ENCODE data around the gene LRRK1.

The LRRK1 gene

DNA sequence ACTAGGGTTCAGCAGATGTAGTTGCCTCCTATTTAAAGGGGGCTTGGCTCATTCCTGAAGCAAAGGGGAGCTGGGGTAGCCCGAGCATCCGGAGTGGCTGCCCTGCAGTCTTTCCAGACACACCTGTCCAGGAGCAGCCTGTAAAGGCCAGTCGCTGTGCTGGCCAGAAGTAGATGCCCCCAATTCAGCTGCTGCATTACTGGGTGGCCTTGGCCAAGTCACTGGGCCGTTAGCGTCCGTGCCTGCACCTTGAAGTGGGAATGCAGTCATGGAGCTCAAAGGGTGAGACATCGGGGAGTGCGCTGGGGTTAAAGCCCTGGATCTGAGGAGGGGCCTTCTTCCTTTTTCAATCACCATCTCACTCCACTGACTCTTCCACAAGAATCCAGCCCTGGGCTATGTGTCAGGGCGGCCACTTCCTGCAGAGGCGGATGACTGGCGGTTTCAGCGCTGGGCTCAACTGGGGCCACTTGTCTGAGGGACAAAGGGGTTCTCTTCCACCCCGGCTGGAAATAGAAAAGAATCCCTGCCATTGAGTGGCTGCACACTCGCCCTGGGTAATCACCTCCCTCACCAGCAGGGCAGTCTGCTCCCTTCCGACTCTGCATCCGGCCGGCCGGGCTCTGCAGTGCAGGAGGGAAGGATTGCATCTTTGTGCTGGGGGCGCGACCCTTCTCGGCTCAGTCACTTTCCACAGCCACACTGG lies 27.7 kb upstream of the LRRK1 start:
- peak in 32 of 56 donors; percentile 6 to 63 (median 24) for DNase-seq

DNA sequence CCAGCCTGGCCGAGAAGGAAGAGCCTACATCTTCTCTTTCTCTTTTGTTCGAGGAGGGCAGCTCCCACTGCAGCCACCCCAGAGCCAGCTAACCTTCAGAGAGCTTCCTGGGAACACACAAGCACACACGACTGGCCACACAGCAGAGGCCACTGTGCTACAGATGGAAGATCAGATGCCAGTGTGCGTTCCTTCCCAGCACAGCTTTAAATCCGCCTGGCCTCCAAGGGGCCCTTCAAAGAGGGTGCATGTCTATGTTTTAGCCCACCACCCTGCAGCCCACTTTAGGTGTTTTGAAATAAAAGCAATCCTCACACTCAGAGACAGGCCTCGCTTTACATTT lies 27.2 kb upstream of the LRRK1 start:
- DNase-seq: no peak

DNA sequence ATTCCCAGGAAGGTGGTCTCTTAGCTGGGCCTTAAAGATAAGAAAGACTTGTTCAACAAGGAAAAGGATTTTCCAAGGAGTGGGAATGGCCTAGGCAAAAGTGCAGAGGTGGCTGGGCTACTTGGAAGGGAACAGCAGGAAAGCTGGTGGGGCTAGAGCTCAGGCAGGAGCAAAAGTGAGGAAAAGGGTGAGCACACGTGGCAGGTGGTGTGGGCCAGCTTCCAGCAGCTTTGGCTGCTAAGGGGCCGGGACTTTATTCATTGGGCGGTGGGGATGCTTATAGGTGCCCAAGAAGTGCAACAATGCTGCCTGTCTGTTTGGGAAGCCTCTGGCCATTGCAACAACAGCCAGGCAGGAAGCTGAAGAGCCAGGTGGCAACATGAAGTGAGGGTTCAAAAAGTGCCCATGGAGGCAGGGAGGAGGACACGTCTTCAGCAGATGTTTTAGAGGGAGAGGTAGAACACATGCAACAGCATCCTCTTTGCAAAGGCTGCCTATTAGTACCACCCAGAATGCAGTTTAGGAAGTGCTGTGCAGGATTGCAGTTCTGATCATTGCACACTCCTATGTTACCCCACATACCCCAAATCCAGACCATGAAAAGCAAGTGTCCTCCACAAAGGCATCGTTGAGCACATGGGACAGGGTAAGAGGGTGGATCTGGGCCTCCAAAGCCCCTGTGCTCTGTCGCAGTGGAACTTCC lies 25.7 kb upstream of the LRRK1 start:
- DNase-seq: no peak

DNA sequence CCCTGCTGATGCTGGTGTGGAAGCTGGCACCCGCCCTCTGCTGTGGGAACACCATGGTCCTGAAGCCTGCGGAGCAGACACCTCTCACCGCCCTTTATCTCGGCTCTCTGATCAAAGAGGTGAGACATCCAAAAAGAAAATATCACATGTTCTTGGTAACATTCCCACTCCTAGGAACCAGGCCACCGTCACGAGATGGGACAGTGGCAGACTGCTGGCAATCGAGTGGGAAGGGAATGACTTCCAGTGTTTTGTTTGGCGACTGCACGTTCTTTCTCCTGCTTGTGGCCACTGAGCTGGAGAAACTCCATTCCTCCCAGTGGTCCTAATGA lies 25.2 kb upstream of the LRRK1 start:
- no peak for DNase-seq

DNA sequence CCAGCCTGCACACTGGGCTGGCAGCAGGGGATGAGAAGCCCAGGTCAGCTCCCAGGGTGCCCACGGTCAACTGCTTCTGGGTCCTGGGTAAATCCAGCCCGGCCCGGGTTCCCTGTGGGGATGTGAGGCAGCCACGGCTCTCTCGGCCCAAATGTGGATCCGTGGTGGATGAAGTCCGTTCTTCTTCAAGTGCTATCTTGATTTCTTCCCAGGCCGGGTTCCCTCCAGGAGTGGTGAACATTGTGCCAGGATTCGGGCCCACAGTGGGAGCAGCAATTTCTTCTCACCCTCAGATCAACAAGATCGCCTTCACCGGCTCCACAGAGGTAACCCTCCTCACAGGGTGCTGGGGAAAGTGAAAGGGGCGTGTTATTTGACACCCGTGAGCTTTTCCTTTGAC lies 23.4 kb upstream of the LRRK1 start:
- DNase-seq: no peak

DNA sequence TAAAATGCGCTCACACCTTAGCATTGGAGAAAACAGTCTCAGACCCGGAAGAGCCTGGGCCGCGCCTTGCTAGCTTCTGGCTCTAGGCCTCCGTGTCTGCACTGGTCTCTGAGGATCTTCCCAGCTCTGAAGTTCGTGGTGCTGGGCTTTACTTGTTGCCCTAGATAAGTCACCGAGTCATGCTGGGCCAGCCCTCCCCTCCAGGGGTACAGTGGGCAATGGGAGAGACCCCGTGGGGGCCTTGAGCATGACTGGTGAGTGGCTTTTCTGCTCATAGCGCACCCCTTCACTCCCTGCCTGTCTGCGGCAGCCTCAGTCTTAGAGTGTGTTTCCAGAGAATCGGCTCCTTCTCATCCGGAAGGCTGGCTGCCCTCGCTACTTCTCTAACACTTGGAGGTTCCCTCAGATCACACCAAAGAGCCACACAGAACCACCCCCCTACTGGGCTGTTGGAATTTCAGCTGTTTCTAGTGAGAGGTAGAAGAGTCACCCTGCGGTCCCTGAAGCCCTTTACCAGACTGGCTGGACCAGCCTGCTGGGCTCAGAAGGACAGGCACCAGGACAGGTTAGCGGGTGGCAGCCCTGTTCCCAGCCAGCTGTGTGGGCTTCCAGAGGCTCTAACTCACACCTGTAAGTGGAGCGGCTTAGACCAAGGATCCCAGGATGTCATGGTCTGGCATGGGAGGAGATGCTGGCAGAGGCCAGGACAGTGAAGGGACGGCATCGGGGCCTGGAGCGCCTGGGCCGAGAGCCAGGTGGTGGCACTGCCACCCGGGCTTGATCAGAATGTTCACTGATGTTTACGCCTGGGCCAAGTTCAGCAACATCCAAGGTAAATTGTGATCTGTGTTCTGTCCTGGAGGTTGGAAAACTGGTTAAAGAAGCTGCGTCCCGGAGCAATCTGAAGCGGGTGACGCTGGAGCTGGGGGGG lies 21.7 kb upstream of the LRRK1 start:
- no peak for DNase-seq

DNA sequence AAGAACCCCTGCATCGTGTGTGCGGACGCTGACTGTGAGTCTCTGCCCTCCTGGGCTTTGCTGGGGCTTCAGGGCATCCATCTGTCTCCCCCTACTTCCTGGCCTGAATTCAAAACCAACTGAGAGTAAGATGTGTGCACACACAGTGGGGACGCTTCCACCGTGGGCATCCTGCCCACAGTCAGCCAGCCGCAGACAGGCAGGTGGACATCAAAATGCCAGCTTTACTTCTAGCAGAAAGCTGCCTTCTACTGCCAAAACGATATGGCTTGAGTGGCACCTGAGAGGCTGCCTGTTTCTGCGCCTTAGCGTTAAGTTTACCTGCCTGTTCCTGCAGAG lies 21.0 kb upstream of the LRRK1 start:
- no peak for DNase-seq

DNA sequence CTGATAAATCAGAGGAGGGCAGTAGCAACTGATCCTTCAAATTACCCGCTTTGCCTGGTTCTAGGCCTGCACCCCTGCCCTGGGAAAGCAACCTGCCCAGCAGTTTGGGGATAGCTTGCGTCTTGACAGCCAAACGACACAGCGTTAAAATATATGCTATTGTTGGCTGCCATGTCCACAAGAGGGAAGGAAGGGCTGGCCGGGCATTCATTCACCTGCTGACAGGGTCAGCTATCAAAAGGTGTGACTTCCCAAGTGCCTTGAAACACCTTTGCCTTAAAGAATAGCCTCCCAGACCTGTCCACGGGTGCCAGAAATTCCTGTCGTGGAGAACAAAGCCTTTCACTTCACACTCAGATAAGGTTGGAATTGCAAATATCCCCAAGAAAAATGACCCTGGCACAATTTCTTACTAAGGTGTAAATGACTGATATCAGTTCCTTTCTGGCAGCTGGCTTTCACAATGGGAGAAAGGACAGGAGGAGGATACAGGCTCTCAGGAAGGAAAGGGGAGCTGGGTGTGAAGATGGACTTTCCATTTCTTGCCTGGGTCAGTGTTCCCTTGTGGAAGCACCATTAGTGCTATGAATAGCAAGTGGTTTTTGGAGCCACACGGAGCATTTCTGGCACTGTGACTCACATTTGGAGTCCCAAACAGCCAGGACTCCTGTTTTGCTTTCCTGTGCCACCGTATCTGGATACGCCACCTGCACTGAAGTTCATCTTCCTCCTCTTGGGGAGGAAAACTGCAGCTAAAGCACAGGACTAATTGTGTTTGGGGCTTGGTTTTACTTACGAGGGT lies 20.3 kb upstream of the LRRK1 start:
- no peak for DNase-seq

DNA sequence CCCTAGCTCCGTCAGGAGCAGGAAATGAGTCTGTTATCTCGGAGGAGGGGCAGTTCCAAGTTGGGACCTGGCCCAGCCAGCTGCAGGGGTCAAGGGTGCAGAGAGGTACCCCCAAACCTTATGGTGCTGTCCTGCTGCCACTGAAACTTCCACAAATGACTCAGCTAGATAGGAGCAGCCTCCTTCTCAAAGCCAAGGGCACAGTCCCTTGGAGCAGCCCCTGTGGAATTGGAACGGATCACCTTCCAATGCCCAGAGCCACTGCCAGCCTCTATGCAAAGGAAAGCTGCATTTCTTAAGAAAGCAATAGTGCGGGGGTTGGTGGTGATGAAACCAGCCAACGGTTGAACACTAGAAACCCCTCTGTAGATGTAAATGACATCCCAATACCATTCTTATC lies 19.6 kb upstream of the LRRK1 start:
- no peak for DNase-seq

DNA sequence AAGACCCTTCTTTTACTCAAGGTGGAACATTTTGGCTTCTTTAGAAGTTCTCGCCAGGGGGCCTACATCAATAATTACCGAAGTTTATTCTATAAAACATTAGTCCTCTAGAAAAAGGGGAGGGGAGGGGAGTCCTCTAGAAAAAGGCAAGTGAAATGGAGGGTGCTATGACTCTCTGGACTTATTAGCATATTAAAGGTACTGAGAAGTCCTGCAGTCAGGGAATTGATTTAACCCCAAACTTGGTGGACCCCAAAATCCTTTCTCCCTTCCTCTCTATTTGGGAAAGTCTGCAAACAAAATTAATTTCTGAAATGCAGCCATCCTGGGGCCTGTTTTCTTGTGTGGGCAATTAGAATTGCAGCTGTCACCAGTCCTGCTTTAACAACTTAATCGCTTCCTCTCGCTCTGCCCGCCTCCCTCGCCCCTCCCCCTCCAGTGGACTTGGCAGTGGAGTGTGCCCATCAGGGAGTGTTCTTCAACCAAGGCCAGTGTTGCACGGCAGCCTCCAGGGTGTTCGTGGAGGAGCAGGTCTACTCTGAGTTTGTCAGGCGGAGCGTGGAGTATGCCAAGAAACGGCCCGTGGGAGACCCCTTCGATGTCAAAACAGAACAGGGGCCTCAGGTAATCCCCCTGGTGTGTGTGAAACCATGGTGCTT lies 18.9 kb upstream of the LRRK1 start:
- no peak for DNase-seq

DNA sequence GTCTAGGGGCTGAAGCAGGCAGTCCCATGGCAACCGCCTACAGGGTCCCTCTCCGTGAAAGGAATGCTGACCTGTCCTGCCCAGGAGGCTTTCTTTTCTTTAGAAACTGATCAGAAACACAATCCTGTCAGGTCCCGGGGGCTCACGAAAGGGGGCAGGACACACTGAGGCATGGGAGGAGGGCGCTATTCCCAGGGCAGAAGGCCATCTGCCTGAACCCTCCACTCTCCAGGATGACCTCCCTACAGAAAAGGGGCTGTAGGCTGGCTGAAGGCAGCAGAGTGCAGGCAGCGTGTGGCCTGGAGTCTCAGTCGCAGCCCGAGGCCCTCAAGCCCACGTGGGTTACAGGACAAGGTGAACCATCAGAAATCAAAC lies 18.4 kb upstream of the LRRK1 start:
- no peak for DNase-seq

DNA sequence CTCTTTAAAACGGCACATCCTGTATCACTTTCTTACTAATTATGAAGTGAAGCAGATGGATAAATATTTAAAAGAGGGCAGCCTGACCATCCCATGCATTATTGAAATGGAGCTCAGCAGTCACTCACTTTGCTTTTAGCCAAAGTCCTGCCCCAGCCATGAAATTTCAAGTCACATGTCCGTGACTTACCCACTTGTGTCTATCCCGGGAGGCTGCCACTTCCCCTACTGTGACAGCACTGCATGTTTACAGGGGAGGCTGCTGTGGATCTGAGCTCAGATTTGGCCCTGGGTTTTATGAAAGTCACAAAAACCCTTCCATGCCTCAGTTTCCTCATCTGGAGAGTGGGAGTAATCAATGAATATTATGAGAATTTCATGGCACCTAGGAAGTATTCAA lies 17.9 kb upstream of the LRRK1 start:
- no peak for DNase-seq

DNA sequence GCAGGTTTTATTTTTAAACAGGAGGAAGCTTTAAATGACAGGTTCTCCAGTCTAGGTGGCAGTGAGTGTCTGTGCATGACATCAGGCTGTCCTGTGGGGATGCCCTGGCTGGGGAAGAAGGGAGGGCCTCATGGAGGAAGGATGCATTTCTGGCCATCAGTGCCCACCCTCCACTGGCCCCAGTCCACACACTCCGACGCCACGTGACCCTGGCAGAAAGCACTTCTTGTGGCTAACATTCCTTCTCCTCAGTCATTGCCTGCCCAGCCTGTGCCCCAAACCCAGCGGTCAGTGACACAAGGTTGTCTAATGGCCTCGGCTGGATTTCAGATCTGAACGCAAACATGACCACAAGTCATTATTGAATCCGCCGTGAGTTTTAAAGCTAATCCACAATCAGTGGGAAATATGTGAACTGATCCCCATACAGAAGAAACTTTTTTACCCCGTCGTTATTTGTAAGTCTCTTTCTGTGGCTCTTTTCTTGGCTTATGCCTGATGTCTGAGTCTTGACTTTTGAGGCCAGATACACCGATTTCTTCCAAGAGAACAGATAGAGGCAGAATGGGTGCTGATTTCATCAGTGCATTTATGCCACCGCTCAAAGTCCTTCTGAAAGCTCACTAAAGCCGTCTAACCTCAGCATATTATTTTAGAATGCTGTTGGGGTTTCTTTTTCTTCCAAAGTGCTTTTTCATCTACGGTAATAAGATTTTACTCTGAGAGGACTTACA lies 17.3 kb upstream of the LRRK1 start:
- no peak for DNase-seq

DNA sequence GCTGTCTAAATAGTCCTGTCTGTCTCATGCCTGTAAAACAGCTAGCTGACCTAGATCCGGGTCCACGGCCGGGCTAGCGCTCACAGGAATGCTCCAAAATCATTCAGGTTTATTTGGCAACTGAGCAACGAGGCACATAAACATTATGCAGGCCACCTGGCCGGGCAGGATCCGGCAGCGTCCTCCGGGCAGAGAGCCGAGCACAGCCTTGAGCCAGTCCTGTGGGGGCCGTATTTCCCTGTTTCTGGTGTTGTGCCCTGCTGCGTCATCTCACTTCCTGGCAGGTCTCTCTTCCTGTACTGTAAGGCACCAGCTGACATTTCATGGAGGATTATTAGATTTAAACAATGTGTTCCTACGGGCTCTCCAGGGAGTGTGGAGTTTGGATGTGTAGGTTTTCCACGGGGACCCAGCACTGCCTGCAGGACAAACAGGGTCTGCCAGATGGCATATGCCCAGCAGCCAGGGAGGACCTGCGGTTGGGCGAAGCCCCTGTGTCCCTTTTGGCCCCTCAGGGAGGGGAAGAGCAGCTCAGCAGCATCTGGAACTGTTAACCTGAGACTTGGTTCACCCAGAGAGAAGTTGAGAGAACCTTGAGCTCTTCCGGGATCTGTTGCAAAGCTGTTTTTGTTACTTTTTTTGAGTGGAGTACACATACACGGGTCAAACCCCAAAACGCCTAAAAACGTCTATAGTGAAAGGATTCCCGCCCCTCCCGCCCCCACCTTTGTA lies 16.6 kb upstream of the LRRK1 start:
- DNase-seq: peak in 3 of 56 donors; percentile 10 to 27 (median 16)

DNA sequence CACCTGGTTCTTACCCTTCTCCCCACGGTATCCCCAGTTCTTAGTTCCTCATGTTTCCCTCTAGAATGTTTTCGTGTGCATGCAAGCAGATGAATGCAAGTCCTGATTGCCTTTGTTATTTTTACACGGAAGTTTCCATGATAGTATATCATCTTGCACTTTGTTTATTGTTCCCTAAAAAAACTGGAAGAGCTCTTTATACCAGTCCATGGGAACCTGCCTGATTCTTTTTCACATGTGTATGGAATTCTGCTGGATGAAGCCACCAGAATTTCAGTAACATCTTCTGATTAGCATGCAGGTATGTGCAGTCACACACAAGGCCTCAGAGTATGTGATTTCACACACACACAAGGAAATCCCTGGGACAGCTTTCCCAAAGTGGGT lies 16.0 kb upstream of the LRRK1 start:
- DNase-seq: no peak

DNA sequence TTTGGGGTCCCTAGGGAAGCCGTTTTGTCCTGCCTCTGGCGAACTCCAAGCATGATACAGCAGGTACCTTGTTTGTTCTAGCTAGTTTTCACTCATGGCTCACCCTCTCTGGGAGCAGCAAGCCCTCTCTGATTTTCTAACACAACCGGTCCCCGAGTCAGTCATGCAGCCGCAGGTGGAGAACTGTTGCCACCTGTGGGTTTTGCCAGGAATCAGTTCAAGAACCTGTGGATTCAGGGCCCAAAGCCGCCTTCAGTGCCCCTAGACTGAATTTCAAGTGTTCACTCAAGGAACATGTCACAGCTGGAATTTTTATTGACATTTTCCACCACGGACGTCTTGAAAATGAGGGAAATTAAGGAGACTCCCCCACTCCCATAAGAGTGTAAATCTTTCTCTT lies 13.3 kb upstream of the LRRK1 start:
- DNase-seq: no peak

DNA sequence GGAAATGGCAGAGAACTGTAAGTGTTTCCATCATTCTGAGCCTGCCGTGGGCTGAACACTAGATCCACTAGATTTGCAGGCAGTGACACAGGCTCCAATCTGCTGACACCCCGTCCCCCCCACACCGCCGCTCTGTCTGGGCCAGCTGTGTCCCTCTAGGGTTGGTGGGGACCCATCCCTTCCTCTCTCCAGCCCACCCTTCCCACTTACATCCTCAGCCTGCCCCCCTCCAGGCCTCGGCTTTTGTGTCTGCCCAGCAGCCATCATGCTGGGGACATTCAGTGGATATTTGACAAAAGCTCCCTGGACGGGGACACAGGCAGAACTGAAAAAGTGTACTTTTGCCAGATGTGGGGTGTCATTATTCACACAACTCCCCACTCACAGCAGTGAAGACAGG lies 10.7 kb upstream of the LRRK1 start:
- no peak for DNase-seq

DNA sequence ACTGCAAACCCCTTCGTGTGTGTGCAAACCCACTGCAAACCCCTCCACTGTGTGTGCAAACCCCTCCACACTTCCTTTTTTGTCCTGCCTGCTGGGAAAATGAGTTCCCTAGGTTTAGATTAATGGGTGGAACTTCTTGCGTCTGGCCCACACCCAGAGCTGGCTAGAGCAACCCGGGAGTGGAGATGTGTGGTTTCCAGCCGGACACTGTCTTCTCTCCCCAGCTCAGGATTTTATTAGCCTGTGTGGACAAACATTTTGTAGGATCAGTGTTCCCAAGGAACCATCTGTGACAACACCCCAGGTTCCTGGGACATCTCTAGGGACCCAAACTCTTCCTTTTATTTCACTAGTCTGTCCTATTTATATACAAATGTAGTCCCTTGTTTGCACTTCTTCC lies 9.6 kb upstream of the LRRK1 start:
- no peak for DNase-seq

DNA sequence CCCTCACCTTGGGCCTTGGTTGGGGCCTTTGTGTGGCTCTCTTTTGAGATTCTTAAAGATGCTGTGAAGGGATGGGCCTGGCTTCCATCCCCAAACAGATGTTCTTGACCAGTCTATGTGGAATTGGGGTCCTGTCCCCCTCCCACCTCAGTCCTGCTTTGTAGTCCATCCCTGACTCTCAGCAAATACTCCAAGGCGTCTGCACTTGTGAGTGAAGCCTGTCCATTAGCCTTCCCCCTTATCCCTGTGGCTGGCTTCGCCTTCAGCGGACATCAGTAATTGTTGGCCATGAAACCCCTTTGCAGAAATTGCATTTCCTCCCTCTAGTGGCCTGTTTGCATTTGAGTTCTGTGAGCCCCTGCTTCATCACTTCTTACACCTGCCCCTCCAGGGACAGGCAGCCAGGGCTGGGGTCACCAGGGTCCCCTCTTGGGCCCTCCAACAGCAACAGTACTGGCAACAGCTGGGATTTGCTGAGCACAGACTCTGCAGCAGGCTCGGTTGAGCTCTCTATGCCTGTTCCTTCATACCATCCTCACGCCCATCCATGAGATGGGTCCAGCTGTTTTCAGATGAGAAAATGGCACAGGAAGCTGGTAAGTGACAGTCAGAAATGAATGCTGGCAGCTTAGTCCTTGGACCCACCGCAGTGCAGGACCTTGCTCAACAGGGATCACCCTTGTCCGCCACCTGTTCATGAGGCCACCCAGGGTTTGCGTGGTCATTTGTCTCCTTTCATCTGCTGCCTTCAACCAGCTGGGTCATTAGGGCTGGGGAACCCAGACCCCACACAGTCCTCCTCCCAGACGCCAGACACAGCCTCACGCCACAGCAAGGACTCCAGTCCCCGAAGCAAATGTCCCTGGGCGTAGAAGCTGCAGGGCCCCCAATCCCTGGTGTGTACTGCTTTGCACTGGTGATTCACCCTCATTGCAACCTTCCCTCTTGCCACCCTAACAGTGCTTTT lies 8.9 kb upstream of the LRRK1 start:
- no peak for DNase-seq

All from nucleus accumbens (tissue), 56 donors.